Glomerular endothelial cell (primary cell): ENCODE results near the gene SCGB2B2. TPM values are rescaled to one million over a fixed set of nuclear protein-coding genes. Genes with fewer than 3 reads are reported as not detected.
"Not testable (repeated sequence)": the region's sequence is repeated elsewhere in the genome, so short reads cannot be mapped to it uniquely, and the experiment has no call there.

Source experiments
- DNase-seq: peaks from one replicate; pipeline ENCODE4 v3.0.0-alpha.2; 2011; ENCODE audit warnings: low read depth, low spot score; ENCODE audit errors: extremely low read depth
- total RNA-seq: library from RNA; depleted of rRNA; stranded (reverse); fragments of >200 nt; gene quantifications from 2 replicates; pipeline ENCODE4 v1.2.3, GENCODE V29; 2015

Gene SCGB2B2
- total RNA-seq: 0.12 TPM in 1 of 2 replicates, not detected in the other

- peak; percentile 81 for DNase-seq
Observed at GRCh38 chr19:34676697-34677385, at the start of gene SCGB2B2. Gene SCGB2B2 (minus strand): TSS chr19:34677159. CDS start chr19:34594563, 82,596 bp downstream.

DNA sequence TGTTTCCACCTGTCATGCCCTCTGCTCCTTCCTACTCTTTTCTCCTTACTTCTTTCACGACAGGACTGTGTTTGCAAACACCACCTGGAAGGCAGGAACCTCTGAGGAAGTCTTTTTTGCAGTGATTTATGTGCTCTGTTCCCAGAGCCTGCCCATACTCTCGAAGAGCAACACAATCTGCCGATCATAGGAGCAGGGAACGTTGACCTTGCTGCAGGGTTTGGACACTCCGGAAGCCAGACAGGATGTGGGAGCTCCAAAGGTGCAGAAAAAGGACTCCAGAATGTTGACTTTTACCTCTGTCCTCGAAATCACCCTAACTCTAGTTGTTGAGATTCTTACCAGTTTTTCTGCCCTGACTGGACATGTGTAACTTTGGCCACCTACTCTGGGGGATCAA, 48.4 kb upstream of the SCGB2B2 start:
- DNase-seq: no peak

DNA sequence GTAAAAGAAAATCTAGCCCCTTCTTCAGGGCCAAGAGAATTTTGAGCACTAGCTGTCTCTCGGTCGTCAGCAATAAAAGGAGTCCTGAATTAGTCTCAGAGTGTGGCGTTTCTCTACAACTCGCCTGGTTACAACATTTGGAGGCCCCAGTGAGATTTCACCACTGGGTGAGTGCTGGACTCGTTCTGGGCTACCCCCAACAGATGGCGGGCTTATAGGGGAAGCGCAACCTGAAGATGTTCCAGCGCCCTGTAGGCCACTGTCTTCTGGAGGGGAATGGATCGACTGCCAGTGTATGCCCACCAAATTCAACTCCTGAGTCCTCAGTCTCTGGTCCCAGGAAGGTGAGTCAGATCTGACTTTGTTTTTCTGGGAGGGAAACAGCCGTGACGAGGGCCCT, 45.4 kb upstream of the SCGB2B2 start:
- DNase-seq: no peak

DNA sequence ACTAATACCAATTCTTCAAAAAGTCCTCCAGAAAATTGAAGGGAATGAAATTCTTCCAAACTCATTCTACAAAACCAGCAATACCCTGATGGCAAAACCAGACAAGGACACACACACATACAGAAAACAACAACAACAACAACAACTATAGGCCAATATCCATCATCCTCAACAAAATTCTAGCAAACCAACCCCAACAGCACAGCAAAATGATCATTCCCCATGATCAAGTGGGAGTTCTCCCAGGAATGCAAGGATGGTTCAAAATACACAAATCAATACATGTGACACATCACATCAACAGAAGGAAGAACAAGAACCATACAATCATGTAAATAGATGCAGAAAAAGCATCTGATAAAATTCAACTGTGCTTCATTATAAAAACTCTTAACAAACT, 38.4 kb upstream of the SCGB2B2 start:
- no peak for DNase-seq

- DNase-seq: no peak
Observed at GRCh38 chr19:34713262-34713637, 36.3 kb upstream of the SCGB2B2 start.

- peak; percentile 48 for DNase-seq
Observed at GRCh38 chr19:34712395-34713261, 35.7 kb upstream of the SCGB2B2 start.

GRCh38 chr19:34711890-34712289, 34.9 kb upstream of the SCGB2B2 start:
- DNase-seq: no peak

GRCh38 chr19:34707661-34708060, 30.7 kb upstream of the SCGB2B2 start:
- no peak for DNase-seq

DNA sequence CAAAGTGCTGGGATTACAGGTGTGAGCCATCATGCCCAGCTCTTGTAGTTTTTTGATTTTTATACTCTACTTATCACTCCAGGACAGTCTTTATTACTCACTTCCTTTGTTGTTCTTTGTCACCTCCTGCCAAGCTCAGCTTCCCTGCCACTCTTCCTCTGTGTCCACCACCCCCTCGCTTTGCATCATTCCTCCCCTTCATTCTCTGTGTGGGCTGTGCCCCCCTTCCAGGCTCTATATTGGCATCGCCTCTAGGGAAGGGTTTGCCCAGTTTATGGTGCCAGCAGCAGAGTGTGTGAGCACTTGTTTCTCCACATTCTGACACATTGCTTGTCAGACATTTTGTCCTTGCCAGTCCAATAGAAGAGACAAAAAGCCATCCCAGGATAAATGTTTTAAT, 15.6 kb upstream of the SCGB2B2 start:
- no peak for DNase-seq

GRCh38 chr19:34690372-34690771, 13.4 kb upstream of the SCGB2B2 start:
- no peak for DNase-seq

- DNase-seq: no peak
Observed at GRCh38 chr19:34688592-34688991, 11.6 kb upstream of the SCGB2B2 start.

DNA sequence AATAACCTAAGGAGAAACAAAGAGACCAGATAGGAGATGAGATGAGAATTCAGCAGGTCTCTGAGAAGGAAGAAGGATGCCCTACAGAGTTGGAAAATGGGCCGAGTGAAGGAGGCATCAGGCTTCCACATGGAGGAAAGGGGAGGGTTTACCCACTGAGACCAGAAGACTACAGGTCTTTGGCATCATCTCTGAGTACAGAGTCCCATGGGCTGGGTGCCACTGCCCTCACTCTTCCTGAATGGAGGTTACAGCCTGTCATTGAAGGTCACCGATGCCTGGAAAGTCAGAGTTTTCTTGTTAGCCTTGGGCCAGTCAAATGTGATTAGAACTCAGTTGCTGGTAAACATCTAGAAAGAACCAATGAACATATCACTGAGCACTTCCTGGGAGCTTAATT, 10.4 kb upstream of the SCGB2B2 start:
- DNase-seq: no peak

DNA sequence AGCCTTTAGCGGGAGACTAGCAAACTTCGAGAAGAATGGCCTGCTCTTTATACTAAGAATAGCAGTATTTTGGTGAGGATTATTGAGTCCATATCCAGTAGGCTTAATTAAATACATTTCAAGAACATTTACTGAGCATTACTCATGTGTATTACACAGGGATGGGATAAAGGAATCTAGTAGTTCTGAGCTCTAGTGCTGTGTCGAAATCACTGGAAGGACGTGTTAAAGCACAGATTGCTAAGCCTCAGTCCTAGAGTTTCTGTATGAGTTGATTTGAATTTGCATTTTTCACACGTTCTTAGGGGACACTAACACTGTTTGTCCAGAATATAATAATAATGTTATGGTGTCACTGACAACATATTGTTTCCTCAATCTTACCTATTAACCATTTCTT, 9.5 kb upstream of the SCGB2B2 start:
- DNase-seq: no peak

DNA sequence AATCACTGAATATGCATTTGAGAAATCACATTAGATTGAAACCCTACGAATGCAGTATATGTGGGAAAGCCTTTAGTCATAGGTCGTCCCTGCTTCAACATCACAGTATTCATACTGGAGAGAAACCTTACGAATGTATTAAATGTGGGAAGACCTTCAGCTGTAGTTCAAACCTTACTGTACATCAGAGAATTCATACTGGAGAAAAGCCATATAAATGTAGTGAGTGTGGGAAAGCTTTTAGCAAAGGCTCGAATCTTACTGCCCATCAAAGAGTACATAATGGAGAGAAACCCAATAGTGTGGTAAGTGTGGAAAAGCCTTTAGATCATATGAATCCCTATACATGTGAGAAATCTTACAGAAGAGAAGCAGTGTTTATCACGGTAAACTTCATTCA, 8.3 kb upstream of the SCGB2B2 start:
- not testable (repeated sequence) for DNase-seq

GRCh38 chr19:34681478-34681877, 4.5 kb upstream of the SCGB2B2 start:
- no peak for DNase-seq

DNA sequence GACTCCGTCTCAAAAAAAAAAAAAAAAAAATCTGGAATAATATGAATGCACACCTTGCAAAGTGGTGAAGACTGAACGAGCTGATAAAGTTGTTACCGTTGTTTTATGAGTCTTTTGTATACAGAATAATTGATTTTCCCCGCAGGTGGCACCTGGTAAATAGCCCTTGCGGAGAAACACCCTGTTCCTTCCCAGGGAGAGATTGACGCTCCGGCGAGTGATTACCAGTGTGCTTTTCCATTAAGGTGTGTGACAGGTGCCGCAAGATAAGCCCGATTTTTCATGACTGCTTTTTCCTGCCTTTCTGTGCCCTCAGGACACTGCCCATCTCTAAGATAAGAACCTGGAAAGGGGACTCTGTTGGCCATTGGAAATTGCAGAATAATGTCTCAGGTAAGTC, 1.5 kb upstream of the SCGB2B2 start:
- no peak for DNase-seq

DNA sequence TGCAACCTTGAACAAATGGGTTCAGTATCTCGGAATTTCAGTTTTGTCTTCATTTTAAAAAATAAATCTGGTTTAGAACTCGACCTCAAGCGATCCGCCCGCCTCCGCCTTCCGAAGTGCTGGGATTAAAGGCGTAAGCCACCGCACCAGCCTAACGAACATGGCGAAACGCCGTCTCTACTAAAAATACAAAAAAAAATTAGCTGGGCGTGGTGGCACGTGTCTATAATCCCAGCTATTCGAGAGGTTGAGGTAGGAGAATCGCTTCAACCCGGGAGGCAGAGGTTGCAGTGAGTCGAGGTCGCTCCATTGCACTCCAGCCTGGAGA, 1.1 kb upstream of the SCGB2B2 start:
- no peak for DNase-seq

DNA sequence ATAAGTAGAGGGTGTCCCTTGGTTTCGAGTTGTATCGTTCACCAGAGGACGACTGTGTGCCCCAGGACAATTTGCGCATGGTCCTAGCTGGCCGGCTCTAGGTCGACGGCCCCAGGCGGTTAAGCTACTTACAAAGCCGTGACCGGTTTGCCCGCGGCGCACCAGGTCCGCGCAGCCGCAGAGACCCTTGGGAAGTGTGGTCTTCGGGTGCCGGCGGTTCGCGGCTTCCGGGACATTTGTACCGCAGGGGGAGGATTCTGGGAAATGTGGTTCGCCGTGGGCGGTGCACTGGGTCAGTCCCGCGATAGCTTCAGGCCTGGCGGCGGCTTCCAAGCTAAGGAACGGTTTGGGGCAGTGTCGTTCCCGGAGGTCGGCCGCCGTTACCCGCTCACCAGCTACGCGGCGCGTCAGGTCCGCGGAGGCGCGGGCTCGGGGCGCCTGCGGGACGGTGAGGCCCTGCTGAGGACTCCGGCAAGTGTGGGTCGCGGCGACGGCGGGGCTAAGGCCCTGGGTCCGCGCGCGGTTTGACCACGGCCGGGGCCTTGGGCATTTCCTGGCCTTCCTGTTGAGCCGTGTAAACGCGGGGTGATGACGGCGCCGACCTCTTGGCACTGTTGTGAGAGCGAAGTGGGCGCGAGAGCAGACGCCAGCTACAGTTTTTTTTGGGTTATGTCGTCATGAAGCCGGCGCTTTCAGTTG, 576 bp upstream of the SCGB2B2 start, which contains the start of gene ZNF302:
Gene ZNF302, plus strand, starts transcription at position 293 of the 699 bp plus-strand sequence. CDS start 1,127 bp downstream, outside the sequence.
- DNase-seq: peak; percentile 85

GRCh38 chr19:34675919-34676318, 1.0 kb downstream of the SCGB2B2 start:
- DNase-seq: no peak

- no peak for DNase-seq
Observed at GRCh38 chr19:34675250-34675649, 1.7 kb downstream of the SCGB2B2 start.

DNA sequence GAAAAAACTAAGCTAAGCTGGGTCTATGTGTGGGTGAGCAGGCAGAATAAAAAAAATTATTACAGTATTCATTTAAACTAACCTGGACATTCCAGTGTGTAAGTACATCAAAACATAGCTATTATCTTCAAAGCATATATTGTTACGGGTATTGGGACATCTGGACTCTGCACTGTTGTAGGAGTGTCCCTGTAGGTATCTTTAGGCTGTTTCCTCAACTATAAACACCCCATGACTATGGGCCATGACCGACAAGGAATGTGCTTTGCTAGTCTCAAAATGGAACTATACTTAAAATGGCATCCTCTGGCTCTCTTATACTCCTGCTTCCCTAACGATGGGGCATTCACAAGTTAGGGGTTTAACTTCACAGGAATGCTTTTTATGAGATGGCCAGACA, 3.4 kb downstream of the SCGB2B2 start:
- DNase-seq: no peak

DNA sequence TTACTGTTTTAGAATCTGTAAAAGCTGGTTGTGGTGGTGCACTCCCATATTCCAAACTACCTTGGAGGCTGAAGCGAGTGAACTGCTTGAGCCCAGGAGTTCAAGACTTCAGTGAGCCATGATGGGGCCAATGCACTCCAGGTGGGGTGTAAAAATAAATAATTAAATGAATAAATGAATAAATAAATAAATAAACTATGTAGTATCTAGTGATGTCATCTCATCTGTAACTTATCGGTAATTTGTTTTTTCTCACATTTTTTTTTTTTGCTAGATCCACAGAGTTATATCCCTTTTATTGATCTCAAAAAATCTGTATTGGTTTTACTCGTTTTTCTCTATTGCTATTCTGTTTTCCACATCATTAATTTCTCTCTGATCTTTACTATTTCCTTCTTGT, 5.0 kb downstream of the SCGB2B2 start:
- no peak for DNase-seq
